Upper lobe of left lung (tissue), 4 donors: ENCODE measurements around the gene SIK3.

Experiments
- CTCF ChIP-seq, 6 experiments: fragments of 450-650 bp in 4 of 6; fragments of 200-600 bp in 2 of 6; sonication (generic) in 2 of 6; IDR thresholded peaks; one replicate each; pipeline ENCODE4 v1.5.1; 2016 to 2019; ENCODE audit warnings: antibody characterized with exemption in 6 of 6
- POLR2AphosphoS5 ChIP-seq, 2 donors: sonication (generic); formaldehyde crosslinking; IDR thresholded peaks; one replicate each; pipeline ENCODE4 v1.5.1; 2017; ENCODE audit warnings: antibody characterized with exemption in 2 of 2

GRCh38 chr11:117081908-117082307 is 16.3 kb downstream of the SIK3 start:
- TF ChIP-seq CTCF (IDR thresholded peaks at IDR 0.05) (peak in 1 of 6 experiments; percentile 7), POLR2AphosphoS5 (IDR thresholded peaks at IDR 0.05) (no peak)
